Trophoblast cell (in vitro differentiated cells and primary cell): ENCODE results near the gene TSPAN9.

ENCODE experiments used
- DNase-seq, 2 donors: peaks; one replicate each; pipeline ENCODE4 v3.0.0-alpha.2; 2016
- H2AFZ ChIP-seq: 2 replicates; pipeline ENCODE4 v1.6.1; 2013; ENCODE audit warnings: low read length, moderate library complexity, mild to moderate bottlenecking; ENCODE audit not compliant: insufficient read depth, poor library complexity
- H2AK5ac ChIP-seq: 2 replicates; pipeline ENCODE4 v1.6.1; 2013; ENCODE audit warnings: mild to moderate bottlenecking, low read length
- H2BK120ac ChIP-seq: 2 replicates; pipeline ENCODE4 v1.6.1; 2013; ENCODE audit warnings: low read length, mild to moderate bottlenecking, moderate library complexity; ENCODE audit not compliant: insufficient read depth, poor library complexity
- H2BK12ac ChIP-seq: 2 replicates; pipeline ENCODE4 v1.6.1; 2013; ENCODE audit warnings: mild to moderate bottlenecking, low read length, moderate library complexity
- H2BK5ac ChIP-seq: 2 replicates; pipeline ENCODE4 v1.6.1; 2013; ENCODE audit warnings: low read length, low read depth, moderate library complexity, mild to moderate bottlenecking; ENCODE audit not compliant: poor library complexity
- H3K14ac ChIP-seq: 2 replicates; pipeline ENCODE4 v1.6.1; 2013; ENCODE audit warnings: mild to moderate bottlenecking, low read length
- H3K18ac ChIP-seq: 2 replicates; pipeline ENCODE4 v1.6.1; 2013; ENCODE audit warnings: mild to moderate bottlenecking, low read length
- H3K23ac ChIP-seq: 2 replicates; pipeline ENCODE4 v1.6.1; 2013; ENCODE audit warnings: low read length
- H3K27ac ChIP-seq: 2 replicates; pipeline ENCODE4 v1.5.1; 2013; ENCODE audit warnings: low read depth, mild to moderate bottlenecking, inconsistent platforms, low read length, moderate library complexity
- H3K27me3 ChIP-seq: 2 replicates; pipeline ENCODE4 v1.6.1; 2013; ENCODE audit warnings: inconsistent platforms, mild to moderate bottlenecking, low read length, moderate library complexity; ENCODE audit not compliant: insufficient read depth
- H3K36me3 ChIP-seq, 2 experiments: 1 replicate in 1 of 2; 2 replicates in 1 of 2; pipeline ENCODE4 v1.6.1; 2013; ENCODE audit warnings: low read length in 2 of 2, mild to moderate bottlenecking in 2 of 2, moderate library complexity in 1 of 2; ENCODE audit not compliant: insufficient read depth in 2 of 2, control insufficient read depth in 1 of 2
- H3K4ac ChIP-seq: 2 replicates; pipeline ENCODE4 v1.6.1; 2013; ENCODE audit warnings: low read depth, mild to moderate bottlenecking, low read length, moderate library complexity
- H3K4me1 ChIP-seq, 2 experiments: 1 replicate in 1 of 2; 2 replicates in 1 of 2; pipeline ENCODE4 v1.6.1; 2013; ENCODE audit warnings: low read length in 2 of 2, mild to moderate bottlenecking in 2 of 2, moderate library complexity in 1 of 2; ENCODE audit not compliant: insufficient read depth in 2 of 2, control insufficient read depth in 1 of 2
- H3K4me2 ChIP-seq: 2 replicates; pipeline ENCODE4 v1.6.1; 2013; ENCODE audit warnings: inconsistent platforms, mild to moderate bottlenecking, low read length, moderate library complexity
- H3K4me3 ChIP-seq: 2 replicates; pipeline ENCODE4 v1.5.1; 2013; ENCODE audit warnings: mild to moderate bottlenecking, low read depth, low read length, inconsistent platforms
- H3K79me1 ChIP-seq: one replicate; pipeline ENCODE4 v1.6.1; 2013; ENCODE audit warnings: low read length
- H3K79me2 ChIP-seq: 2 replicates; pipeline ENCODE4 v1.6.1; 2013; ENCODE audit warnings: low read length, mild to moderate bottlenecking; ENCODE audit not compliant: control insufficient read depth, insufficient read depth, poor library complexity
- H3K9ac ChIP-seq: 2 replicates; pipeline ENCODE4 v1.6.1; 2013; ENCODE audit warnings: mild to moderate bottlenecking, low read length
- H3K9me3 ChIP-seq: 2 replicates; pipeline ENCODE4 v1.6.1; 2013; ENCODE audit warnings: low read depth, mild to moderate bottlenecking, control low read depth, inconsistent platforms, low read length; ENCODE audit not compliant: insufficient read depth
- H4K12ac ChIP-seq: 2 replicates; pipeline ENCODE4 v1.6.1; 2013; ENCODE audit warnings: low read depth, mild to moderate bottlenecking, low read length, moderate library complexity
- H4K8ac ChIP-seq: 2 replicates; pipeline ENCODE4 v1.6.1; 2013; ENCODE audit warnings: low read depth, mild to moderate bottlenecking, low read length, moderate library complexity
- H4K91ac ChIP-seq: one replicate; pipeline ENCODE4 v1.6.1; 2013; ENCODE audit warnings: low read depth, mild to moderate bottlenecking, low read length, moderate library complexity
- WGBS: extraction: QIAGEN DNeasy Blood & Tissue Kit; methylation state at CpG from one replicate; pipeline ENCODE4 v1.1.7; 2013; ENCODE audit warnings: missing lambda C conversion rate; ENCODE audit not compliant: insufficient read length, insufficient coverage; ENCODE audit errors: extremely low coverage; 5-methylcytosine and 5-hydroxymethylcytosine counted together

The TSPAN9 gene

DNA sequence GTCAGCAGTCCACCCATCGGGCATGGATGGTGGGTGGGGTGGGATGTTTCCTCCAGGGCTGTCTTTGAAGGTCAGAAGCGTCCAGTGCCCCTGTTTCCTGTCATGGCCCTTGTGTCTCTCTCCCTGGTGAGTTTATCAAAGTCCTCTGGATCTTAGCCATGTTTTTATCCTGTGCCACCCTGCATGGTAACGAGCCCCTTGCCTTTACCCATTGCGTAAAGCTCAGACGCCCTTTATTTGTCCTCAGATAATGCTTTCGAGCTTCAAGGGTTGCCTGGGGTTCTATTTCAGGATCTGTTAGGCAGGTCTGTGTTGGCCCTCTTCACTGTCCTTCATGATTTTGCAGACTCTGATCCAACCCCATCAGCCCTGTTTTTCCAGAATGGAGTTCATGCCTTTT, 172.9 kb downstream of the TSPAN9 start:
- H3K79me2 ChIP-seq: no peaks in the 10 kb centered on the region
- H4K8ac ChIP-seq: no peak overlapping the region
- H3K18ac ChIP-seq: no peak overlapping the region
- no peak overlapping the region for H3K4me3 ChIP-seq
- no peaks in the 10 kb centered on the region for H3K27me3 ChIP-seq
- no peak overlapping the region for H2AK5ac ChIP-seq
- no peak overlapping the region for H3K14ac ChIP-seq
- no peak for DNase-seq
- no peak overlapping the region for H2BK120ac ChIP-seq
- H2AFZ ChIP-seq: no peak overlapping the region
- H3K9ac ChIP-seq: no peak overlapping the region
- peaks cover 2 to 5% of the 10 kb centered on the region in 2 experiments for H3K36me3 ChIP-seq
- H3K23ac ChIP-seq: no peak overlapping the region
- H3K79me1 ChIP-seq: no peaks in the 10 kb centered on the region
- H2BK12ac ChIP-seq: no peak overlapping the region
- H2BK5ac ChIP-seq: no peak overlapping the region
- H3K4me2 ChIP-seq: no peak overlapping the region
- H4K12ac ChIP-seq: no peak overlapping the region
- WGBS: no CpG with 5 or more reads among the region's 6 CpGs
- H3K4me1 ChIP-seq: peaks cover 0 to 2% of the 10 kb centered on the region in 2 experiments
- no peak overlapping the region for H3K4ac ChIP-seq
- H4K91ac ChIP-seq: no peak overlapping the region
- peaks cover 2% of the 10 kb centered on the region for H3K9me3 ChIP-seq
- H3K27ac ChIP-seq: no peak overlapping the region

DNA sequence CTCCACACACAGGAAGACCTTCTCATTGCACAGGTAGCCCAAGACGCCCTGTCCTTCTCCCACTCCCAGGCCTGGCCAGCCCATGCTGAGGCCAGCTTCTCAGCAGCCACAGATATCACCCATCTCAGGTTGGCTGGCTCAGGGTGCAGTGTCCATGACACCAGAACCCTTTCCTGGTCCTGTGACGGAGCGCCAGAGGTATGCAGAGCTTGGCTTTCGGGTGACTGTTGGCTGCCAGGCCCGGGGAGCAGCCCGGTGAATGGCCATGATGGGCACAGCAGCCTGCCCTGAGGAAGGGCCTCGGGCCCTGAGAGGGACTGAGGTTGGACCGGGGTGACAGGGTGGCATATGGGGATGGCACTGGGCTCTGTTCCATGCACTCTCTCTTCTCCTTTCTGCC, 173.4 kb downstream of the TSPAN9 start:
- no peak overlapping the region for H3K9ac ChIP-seq
- no peak overlapping the region for H4K91ac ChIP-seq
- no CpG with 5 or more reads among the region's 8 CpGs for WGBS
- no peaks in the 10 kb centered on the region for H3K36me3 ChIP-seq
- H3K18ac ChIP-seq: no peak overlapping the region
- H3K27me3 ChIP-seq: no peaks in the 10 kb centered on the region
- H3K9me3 ChIP-seq: peaks cover 1% of the 10 kb centered on the region
- H3K27ac ChIP-seq: no peak overlapping the region
- no peak overlapping the region for H3K4me3 ChIP-seq
- H3K14ac ChIP-seq: no peak overlapping the region
- no peak overlapping the region for H2BK120ac ChIP-seq
- no peak for DNase-seq
- no peak overlapping the region for H2AK5ac ChIP-seq
- H3K4me1 ChIP-seq: peaks cover 0 to 2% of the 10 kb centered on the region in 2 experiments
- H2AFZ ChIP-seq: no peak overlapping the region
- no peak overlapping the region for H3K23ac ChIP-seq
- no peak overlapping the region for H2BK12ac ChIP-seq
- no peak overlapping the region for H2BK5ac ChIP-seq
- H4K12ac ChIP-seq: no peak overlapping the region
- no peak overlapping the region for H3K4me2 ChIP-seq
- no peaks in the 10 kb centered on the region for H3K79me1 ChIP-seq
- no peak overlapping the region for H4K8ac ChIP-seq
- H3K79me2 ChIP-seq: no peaks in the 10 kb centered on the region
- no peak overlapping the region for H3K4ac ChIP-seq

GRCh38 chr12:3251067-3251466, 173.9 kb downstream of the TSPAN9 start:
- no peak overlapping the region for H3K9ac ChIP-seq
- H3K4me1 ChIP-seq: peaks cover 0 to 2% of the 10 kb centered on the region in 2 experiments
- H4K91ac ChIP-seq: no peak overlapping the region
- no peak overlapping the region for H3K4me3 ChIP-seq
- no peak overlapping the region for H3K4me2 ChIP-seq
- no peaks in the 10 kb centered on the region for H3K79me2 ChIP-seq
- H3K27me3 ChIP-seq: no peaks in the 10 kb centered on the region
- no peak overlapping the region for H2BK12ac ChIP-seq
- no peak overlapping the region for H3K14ac ChIP-seq
- no peak overlapping the region for H2BK5ac ChIP-seq
- H2AK5ac ChIP-seq: no peak overlapping the region
- no peak overlapping the region for H3K18ac ChIP-seq
- no peak for DNase-seq
- peaks cover 1% of the 10 kb centered on the region for H3K9me3 ChIP-seq
- no peaks in the 10 kb centered on the region for H3K36me3 ChIP-seq
- H3K4ac ChIP-seq: no peak overlapping the region
- no peak overlapping the region for H2BK120ac ChIP-seq
- no peak overlapping the region for H4K12ac ChIP-seq
- no CpG with 5 or more reads among the region's 5 CpGs for WGBS
- no peaks in the 10 kb centered on the region for H3K79me1 ChIP-seq
- H4K8ac ChIP-seq: no peak overlapping the region
- no peak overlapping the region for H3K23ac ChIP-seq
- no peak overlapping the region for H3K27ac ChIP-seq
- no peak overlapping the region for H2AFZ ChIP-seq

GRCh38 chr12:3251691-3252090, 174.5 kb downstream of the TSPAN9 start:
- Histone ChIP-seq H2BK120ac (no peak overlapping the region), H4K91ac (no peak overlapping the region), H3K4ac (no peak overlapping the region), H3K4me2 (no peak overlapping the region), H3K18ac (no peak overlapping the region), H3K9me3 (peaks cover 1% of the 10 kb centered on the region), H3K23ac (no peak overlapping the region), H3K9ac (no peak overlapping the region), H2BK5ac (no peak overlapping the region), H3K36me3 (no peaks in the 10 kb centered on the region), H3K4me1 (peaks cover 0 to 2% of the 10 kb centered on the region in 2 experiments), H3K79me1 (no peaks in the 10 kb centered on the region), H3K79me2 (no peaks in the 10 kb centered on the region), H3K27ac (no peak overlapping the region), H3K27me3 (no peaks in the 10 kb centered on the region), H2AK5ac (no peak overlapping the region), H2BK12ac (no peak overlapping the region), H4K12ac (no peak overlapping the region), H4K8ac (no peak overlapping the region), H2AFZ (no peak overlapping the region), H3K14ac (no peak overlapping the region), H3K4me3 (no peak overlapping the region)
- DNase-seq: no peak
- no CpG with 5 or more reads among the region's 7 CpGs for WGBS
